ENCODE measurements around the gene EIF4E2. TPM values are rescaled to one million over a fixed set of nuclear protein-coding genes. Genes with fewer than 3 reads are reported as not detected.

EIF4E2 gene
- polyA plus RNA-seq, 1 experiment, result 23.1 TPM

DNA sequence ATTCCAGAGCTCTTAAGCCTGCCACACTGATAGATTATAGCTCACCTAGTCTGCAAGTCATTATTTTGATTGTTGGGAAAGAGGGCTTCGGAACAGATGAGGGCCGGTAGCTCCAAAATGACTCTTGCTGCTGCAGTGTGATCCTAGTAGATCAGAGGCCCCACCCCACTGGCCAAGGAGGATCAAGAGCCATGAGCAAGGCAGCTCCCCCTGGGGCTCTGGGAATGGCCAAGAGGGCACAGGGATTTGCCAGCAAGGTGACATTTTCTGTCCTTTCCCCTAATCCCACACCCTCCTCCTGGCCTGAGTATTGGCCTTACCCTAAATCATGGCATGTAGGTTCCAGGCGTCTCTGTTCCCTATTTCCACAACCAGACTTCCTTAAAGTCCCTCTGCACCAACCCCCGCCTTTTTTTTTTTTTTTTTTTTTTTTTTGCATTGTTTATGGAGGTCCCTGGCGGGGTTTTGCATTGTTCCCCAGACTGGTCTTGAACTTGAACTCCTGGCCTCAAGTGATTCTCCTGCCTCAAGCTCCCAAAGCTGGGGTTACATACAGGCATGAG is 36.5 kb downstream of the EIF4E2 start:
- Histone ChIP-seq H3K27me3 (ENCODE audit: control insufficient read depth, insufficient read depth, low read length) (no peaks in the 10 kb centered on the region), H3K4me3 (ENCODE audit: low read depth, low read length) (no peak overlapping the region), H3K36me3 (ENCODE audit: control insufficient read depth, insufficient read depth, low read length) (peaks cover 3% of the 10 kb centered on the region; the same call in 1 of the 2 replicates)
- TF ChIP-seq, protein P1, sequence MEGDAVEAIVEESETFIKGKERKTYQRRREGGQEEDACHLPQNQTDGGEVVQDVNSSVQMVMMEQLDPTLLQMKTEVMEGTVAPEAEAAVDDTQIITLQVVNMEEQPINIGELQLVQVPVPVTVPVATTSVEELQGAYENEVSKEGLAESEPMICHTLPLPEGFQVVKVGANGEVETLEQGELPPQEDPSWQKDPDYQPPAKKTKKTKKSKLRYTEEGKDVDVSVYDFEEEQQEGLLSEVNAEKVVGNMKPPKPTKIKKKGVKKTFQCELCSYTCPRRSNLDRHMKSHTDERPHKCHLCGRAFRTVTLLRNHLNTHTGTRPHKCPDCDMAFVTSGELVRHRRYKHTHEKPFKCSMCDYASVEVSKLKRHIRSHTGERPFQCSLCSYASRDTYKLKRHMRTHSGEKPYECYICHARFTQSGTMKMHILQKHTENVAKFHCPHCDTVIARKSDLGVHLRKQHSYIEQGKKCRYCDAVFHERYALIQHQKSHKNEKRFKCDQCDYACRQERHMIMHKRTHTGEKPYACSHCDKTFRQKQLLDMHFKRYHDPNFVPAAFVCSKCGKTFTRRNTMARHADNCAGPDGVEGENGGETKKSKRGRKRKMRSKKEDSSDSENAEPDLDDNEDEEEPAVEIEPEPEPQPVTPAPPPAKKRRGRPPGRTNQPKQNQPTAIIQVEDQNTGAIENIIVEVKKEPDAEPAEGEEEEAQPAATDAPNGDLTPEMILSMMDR (IDR thresholded peaks at IDR 0.05; ENCODE audit: insufficient read depth, low read depth, low read length), result no peak
- ChIA-PET CTCF (interaction anchor here (0.9 kb wide), 1 partner anchor 10 kb away, joined by 3 read pairs; no protein-coding TSS in a partner anchor), POLR2A (no interaction called here)
- DNase-seq (ENCODE audit: low read depth), result no peak

- CTCF ChIA-PET, result interaction anchor here (0.9 kb wide), 1 partner anchor 10 kb away, joined by 3 read pairs; no protein-coding TSS in a partner anchor
- POLR2A ChIA-PET, result no interaction called here
- TF ChIP-seq, protein P1 (IDR thresholded peaks at IDR 0.05; ENCODE audit: insufficient read depth, low read depth, low read length), result no peak
- DNase-seq (ENCODE audit: low read depth), result no peak
- Histone ChIP-seq H3K4me3 (ENCODE audit: low read depth, low read length) (no peak overlapping the region), H3K27me3 (ENCODE audit: control insufficient read depth, insufficient read depth, low read length) (no peaks in the 10 kb centered on the region), H3K36me3 (ENCODE audit: control insufficient read depth, insufficient read depth, low read length) (peaks cover 3% of the 10 kb centered on the region; the same call in 1 of the 2 replicates)
Measured at GRCh38 chr2:232587512-232587911, 37.0 kb downstream of the EIF4E2 start.

DNA sequence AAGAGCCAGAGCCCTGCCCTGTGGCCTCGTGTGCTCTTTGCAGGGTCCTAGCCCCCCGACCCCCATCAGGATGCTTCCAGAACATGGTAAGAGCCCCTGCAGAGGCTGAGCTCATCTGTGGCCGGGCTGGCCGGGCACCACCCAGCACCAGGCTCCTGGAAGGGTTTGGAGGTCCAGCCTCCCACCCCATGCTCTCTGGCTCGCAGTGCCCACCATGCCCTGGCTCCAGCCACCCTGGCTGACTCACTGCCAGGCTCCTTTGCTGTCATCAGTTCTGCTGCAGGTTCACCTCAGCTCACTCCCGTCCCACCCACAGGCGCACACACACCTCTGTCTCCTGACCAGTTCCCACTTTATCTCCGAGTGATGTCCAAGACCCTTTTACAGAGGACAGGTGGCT is 37.5 kb downstream of the EIF4E2 start:
- TF ChIP-seq, protein P1 (IDR thresholded peaks at IDR 0.05; ENCODE audit: insufficient read depth, low read depth, low read length), result no peak
- Histone ChIP-seq H3K36me3 (ENCODE audit: control insufficient read depth, insufficient read depth, low read length) (no peaks in the 10 kb centered on the region; the same call in 1 of the 2 replicates), H3K4me3 (ENCODE audit: low read depth, low read length) (no peak overlapping the region), H3K27me3 (ENCODE audit: control insufficient read depth, insufficient read depth, low read length) (no peaks in the 10 kb centered on the region)
- ChIA-PET CTCF (no interaction called here), POLR2A (no interaction called here)
- no peak for DNase-seq (ENCODE audit: low read depth)

- TF ChIP-seq, protein P1 (IDR thresholded peaks at IDR 0.05; ENCODE audit: insufficient read depth, low read depth, low read length), result no peak
- POLR2A ChIA-PET, result no interaction called here
- DNase-seq (ENCODE audit: low read depth), result peak; percentile 32
- H3K4me3 ChIP-seq (ENCODE audit: low read depth, low read length), result no peak overlapping the region
- H3K27me3 ChIP-seq (ENCODE audit: control insufficient read depth, insufficient read depth, low read length), result no peaks in the 10 kb centered on the region
- CTCF ChIA-PET, result interaction anchor here (0.9 kb wide), 1 partner anchor 12 kb away, joined by 4 read pairs; no protein-coding TSS in a partner anchor
- H3K36me3 ChIP-seq (ENCODE audit: control insufficient read depth, insufficient read depth, low read length), result no peaks in the 10 kb centered on the region
Measured at GRCh38 chr2:232588680-232589585, 38.4 kb downstream of the EIF4E2 start.

DNA sequence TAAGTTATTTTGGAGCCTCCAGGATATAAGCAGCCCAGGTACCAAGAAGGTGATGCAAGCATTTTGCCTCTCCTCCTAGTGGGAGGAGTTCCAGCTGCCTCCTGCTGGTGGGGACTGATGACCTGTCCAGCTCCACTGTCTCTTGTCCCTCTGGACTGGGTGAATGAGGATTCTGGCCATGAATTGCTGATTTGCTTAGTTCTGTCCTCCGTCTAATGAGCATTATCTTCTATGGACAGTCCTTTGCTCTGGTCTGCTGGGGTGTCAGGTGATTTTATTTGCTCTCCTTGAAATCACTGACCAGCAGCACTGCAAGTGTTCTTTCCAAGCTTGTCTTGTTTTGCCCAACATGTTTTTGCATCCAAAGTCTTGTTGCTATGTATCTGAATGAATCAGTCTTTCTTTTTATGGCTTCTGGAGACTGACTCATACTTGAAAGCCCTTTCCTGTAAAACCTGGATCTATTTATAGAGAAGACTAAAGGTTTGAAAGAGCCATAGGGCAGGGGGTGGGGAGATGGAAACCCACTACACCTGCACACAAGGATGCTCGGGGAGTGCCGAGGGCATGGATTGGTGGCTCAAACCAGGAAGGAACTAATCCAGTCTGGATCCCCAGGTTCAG is 42.4 kb downstream of the EIF4E2 start:
- Histone ChIP-seq H3K36me3 (ENCODE audit: control insufficient read depth, insufficient read depth, low read length) (no peaks in the 10 kb centered on the region), H3K27me3 (ENCODE audit: control insufficient read depth, insufficient read depth, low read length) (no peaks in the 10 kb centered on the region), H3K4me3 (ENCODE audit: low read depth, low read length) (no peak overlapping the region)
- peak; percentile 91 for DNase-seq (ENCODE audit: low read depth)
- TF ChIP-seq, protein P1 (IDR thresholded peaks at IDR 0.05; ENCODE audit: insufficient read depth, low read depth, low read length), result peak; percentile 31
- CTCF ChIA-PET, result interaction anchor here (1.4 to 3.9 kb wide), 4 partner anchors 10 to 19 kb away, joined by 3 to 18 read pairs (median 4); no protein-coding TSS in a partner anchor
- POLR2A ChIA-PET, result interaction anchor here (0.6 kb wide), 1 partner anchor 20 kb away, joined by 3 read pairs; no protein-coding TSS in a partner anchor

Data from BJ (cell line).